NT2/D1 (cell line): ENCODE results near the gene CCDC83.

ENCODE experiments used
- YY1 ChIP-seq: IDR thresholded peaks from 2 replicates; pipeline ENCODE4 v1.6.1; 2011; ENCODE audit not compliant: insufficient read length, insufficient read depth
- ZNF274 ChIP-seq: IDR thresholded peaks from 2 replicates; pipeline ENCODE4 v1.6.1; 2011; ENCODE audit warnings: mild to moderate bottlenecking, low read depth, low read length

DNA sequence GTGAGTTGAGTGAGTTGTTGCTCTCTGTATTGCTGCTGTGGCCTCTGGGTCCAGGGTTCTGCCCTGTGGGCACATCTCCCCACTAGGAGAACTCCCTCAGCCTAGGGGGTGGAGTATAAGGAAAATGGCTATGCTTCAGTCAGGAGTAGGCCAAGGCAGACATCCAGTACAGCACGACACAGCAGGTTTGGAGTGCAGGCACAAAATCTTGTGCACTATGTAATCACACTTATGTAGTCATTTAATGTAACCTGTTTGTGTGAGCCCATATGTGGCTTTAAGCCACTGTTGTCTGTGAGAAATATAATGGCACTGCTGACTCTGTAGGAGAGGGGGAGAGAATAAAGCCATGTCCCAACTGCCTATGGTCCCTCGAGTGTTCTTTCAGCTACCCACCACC is 90.1 kb downstream of the CCDC83 start:
- TF ChIP-seq ZNF274 (no peak), YY1 (no peak)
